Measurements from ENCODE around the gene PHLDB3. TPM values are rescaled to one million over a fixed set of nuclear protein-coding genes. Genes with fewer than 3 reads are reported as not detected.

The PHLDB3 gene
- total and polyA plus RNA-seq, 2 of the 13 experiments (the other 11 are each of a cell fraction or from before 2014, with no cell fraction given): 11.3 to 14.5 TPM

GRCh38 chr19:43525836-43526771, 21.6 kb upstream of the PHLDB3 start (continued):
- peak; percentile 37 for TF ChIP-seq ZNF276 (CRISPR knock-in tag; IDR thresholded peaks at IDR 0.05; ENCODE audit: low read depth)

- intact Hi-C loops (cut with micrococcal nuclease; ENCODE audit: unreplicated experiment): loop anchor here (10.0 kb wide), 1 partner anchor 70 kb away; the partner anchor contains the start of genes IRGQ and ZNF576
- ChIA-PET POLR2A (interaction anchor here (1.0 to 1.7 kb wide), 5 partner anchors 21 to 86 kb away, joined by 3 to 8 read pairs (median 7); partner anchors contain the start of genes IRGQ, PHLDB3 and ZNF576), CTCF (ENCODE audit: low intra/inter-chr PET ratio, low total read pairs) (no interaction called here)
- H4K20me1 ChIP-seq (ENCODE audit: insufficient read depth, low read length): no peaks in the 10 kb centered on the region
- no peaks in the 10 kb centered on the region for H3K36me3 ChIP-seq (replicated peaks in 1 of 2; ENCODE audit: control insufficient read depth in 1 of 2, insufficient read depth in 2 of 2, low read length in 2 of 2)
- H3K79me2 ChIP-seq (ENCODE audit: insufficient read depth, low read length): peaks cover 13% of the 10 kb centered on the region
- FAIRE-seq: peak; percentile 51
- H3K4me3 ChIP-seq (replicated peaks in 1 of 3; ENCODE audit: insufficient read depth in 1 of 3, low read depth in 2 of 3, low read length in 3 of 3): peak overlapping the region; percentile 83 to 87 (median 85)
- peak; percentile 87 for DNase-seq (ENCODE audit: low spot score)
- ATAC-seq: peak; percentile 85
- H3K4me2 ChIP-seq (ENCODE audit: low read depth, low read length): peak overlapping the region; percentile 88
- peak overlapping the region; percentile 73 for H3K9ac ChIP-seq (ENCODE audit: insufficient read depth, low read depth, low read length)
- H2AFZ ChIP-seq (ENCODE audit: low read length): peak overlapping the region; percentile 70
- WGBS (ENCODE audit: low lambda C conversion rate): 12% methylated on average over 10 of the region's 12 CpGs
- in situ Hi-C loops (cut with HindIII; ENCODE audit: extremely low pct_ligation_motif_present, low pct_unique_long_range_greater_than_20kb): loop anchor here (5.0 kb wide), 1 partner anchor 78 kb away; no protein-coding TSS in a partner anchor
- H3K27me3 ChIP-seq (ENCODE audit: control insufficient read depth in 1 of 2, insufficient read depth in 2 of 2, low read length in 2 of 2): no peaks in the 10 kb centered on the region; a peak in 1 of 5 replicates
- H3K27ac ChIP-seq (ENCODE audit: extremely low read length, insufficient read depth, low read length): peak overlapping the region; percentile 65
- no peaks in the 10 kb centered on the region for H3K9me3 ChIP-seq (ENCODE audit: low read length)
- TSS peak; percentile 36 for BruUV-seq (replicated peaks)
- peaks cover 11% of the 10 kb centered on the region for H3K4me1 ChIP-seq (ENCODE audit: insufficient read depth, low read length)
- peak; percentile 29; the same call in 1 of the 2 replicates for TF ChIP-seq SALL1 (CRISPR knock-in tag; IDR thresholded peaks at IDR 0.05)
- no peak for TF ChIP-seq AKAP8 (CRISPR knock-in tag; IDR thresholded peaks at IDR 0.05)
- TF ChIP-seq HMG20A (CRISPR knock-in tag; IDR thresholded peaks at IDR 0.05; ENCODE audit: borderline replicate concordance): no peak
- TF ChIP-seq SP4 (CRISPR knock-in tag; IDR thresholded peaks at IDR 0.05): peak; percentile 48; the same call in 1 of the 2 replicates
- 0 out of 2 replicates have a peak, but pooled peaks have one; percentile 30 for TF ChIP-seq RCOR2 (CRISPR knock-in tag; IDR thresholded peaks at IDR 0.05)
- no peak for TF ChIP-seq CHD4 (IDR thresholded peaks at IDR 0.05; ENCODE audit: borderline replicate concordance, low read length)
- TF ChIP-seq MEIS1 (CRISPR knock-in tag; IDR thresholded peaks at IDR 0.05; ENCODE audit: borderline replicate concordance): no peak
- no peak for TF ChIP-seq MATR3 (CRISPR knock-in tag; IDR thresholded peaks at IDR 0.05)
- TF ChIP-seq TGIF2 (CRISPR knock-in tag; IDR thresholded peaks at IDR 0.05): no peak
- no peak for TF ChIP-seq ZNF512 (CRISPR knock-in tag; IDR thresholded peaks at IDR 0.05)
- peak; percentile 38 for TF ChIP-seq FOXA3 (CRISPR knock-in tag; IDR thresholded peaks at IDR 0.05)
- TF ChIP-seq GMEB2 (CRISPR knock-in tag; IDR thresholded peaks at IDR 0.05; ENCODE audit: low read depth): no peak
- TF ChIP-seq TBX2 (CRISPR knock-in tag; IDR thresholded peaks at IDR 0.05; ENCODE audit: borderline replicate concordance): peak; percentile 46; the same call in 1 of the 2 replicates
Measured at GRCh38 chr19:43524922-43525835, 20.6 kb upstream of the PHLDB3 start.
